Natural killer cell treated with Interleukin-12 subunit alpha and Interleukin-12 subunit beta and Interleukin-15 and Interleukin-18, amount 100 ng/mL, for 72 hours (primary cell): Measurements from ENCODE around the gene DHRS7B. TPM values are rescaled to one million over a fixed set of nuclear protein-coding genes. Genes with fewer than 3 reads are reported as not detected.
"Not testable (repeated sequence)": the region's sequence is repeated elsewhere in the genome, so short reads cannot be mapped to it uniquely, and the experiment has no call there.

Experiments used
- ATAC-seq, 2 donors: fragments of 150-1000 bp; cut with Tn5 transposase in 1 of 2; sonication (Bioruptor Pico), chemical (Tn5 transposase) in 1 of 2; 2 replicates each; pipeline ENCODE4 v1.10.0; 2021
- DNase-seq: peaks from one replicate; pipeline ENCODE4 v3.0.0; 2022; ENCODE audit warnings: low spot score
- H3K27ac Mint-ChIP-seq, 2 donors: 1 replicate in 1 of 2; 2 replicates in 1 of 2; pipeline ENCODE4 v1.8.0; 2022; ENCODE audit warnings: mixed read lengths in 2 of 2, mild to moderate bottlenecking in 1 of 2, moderate library complexity in 1 of 2
- H3K27me3 Mint-ChIP-seq, 2 donors: 1 replicate in 1 of 2; 2 replicates in 1 of 2; pipeline ENCODE4 v1.8.0; 2022; ENCODE audit warnings: mixed read lengths in 2 of 2
- H3K36me3 Mint-ChIP-seq: one replicate; pipeline ENCODE4 v1.8.0; 2022; ENCODE audit warnings: mixed read lengths
- H3K4me1 Mint-ChIP-seq, 2 donors: 1 replicate in 1 of 2; 2 replicates in 1 of 2; pipeline ENCODE4 v1.8.0; 2022; ENCODE audit warnings: low read depth in 2 of 2, mixed read lengths in 2 of 2, mild to moderate bottlenecking in 1 of 2
- H3K4me3 Mint-ChIP-seq: one replicate; pipeline ENCODE4 v1.8.0; 2022; ENCODE audit warnings: mixed read lengths
- H3K9me3 Mint-ChIP-seq: 2 replicates; pipeline ENCODE4 v1.8.0; 2022; ENCODE audit warnings: mixed read lengths
- total RNA-seq, 2 donors: library from RNA; stranded (reverse); gene quantifications; one replicate each; pipeline ENCODE4 v1.2.3, GENCODE V29; 2022

The DHRS7B gene
- total RNA-seq, 2 donors from 2014 or later, result 22.2 to 23.8 TPM

GRCh38 chr17:21217346-21217745 lies 90.6 kb downstream of the DHRS7B start:
- Mint-ChIP-seq H3K36me3 (peaks cover 5% of the 10 kb centered on the region), H3K4me1 (peaks cover 28 to 32% of the 10 kb centered on the region in 2 donors), H3K9me3 (no peaks in the 10 kb centered on the region), H3K4me3 (no peak overlapping the region), H3K27ac (no peak overlapping the region), H3K27me3 (no peaks in the 10 kb centered on the region)
- ATAC-seq, result no peak
- DNase-seq, result no peak

- no peak overlapping the region for H3K4me3 Mint-ChIP-seq
- H3K36me3 Mint-ChIP-seq, result no peaks in the 10 kb centered on the region
- DNase-seq (no peak), ATAC-seq (no peak)
- peaks cover 21 to 25% of the 10 kb centered on the region in 2 donors for H3K4me1 Mint-ChIP-seq
- no peaks in the 10 kb centered on the region for H3K27me3 Mint-ChIP-seq
- H3K27ac Mint-ChIP-seq, result no peak overlapping the region
- no peaks in the 10 kb centered on the region for H3K9me3 Mint-ChIP-seq
Measured at GRCh38 chr17:21218101-21218500, 91.3 kb downstream of the DHRS7B start.

GRCh38 chr17:21218831-21219380 lies 92.1 kb downstream of the DHRS7B start:
- no peaks in the 10 kb centered on the region for H3K27me3 Mint-ChIP-seq
- DNase-seq (no peak), ATAC-seq (no peak)
- peaks cover 16 to 21% of the 10 kb centered on the region in 2 donors for H3K4me1 Mint-ChIP-seq
- no peaks in the 10 kb centered on the region for H3K9me3 Mint-ChIP-seq
- no peak overlapping the region for H3K4me3 Mint-ChIP-seq
- no peaks in the 10 kb centered on the region for H3K36me3 Mint-ChIP-seq
- H3K27ac Mint-ChIP-seq, result no peak overlapping the region

GRCh38 chr17:21223086-21223485 lies 96.3 kb downstream of the DHRS7B start:
- no peaks in the 10 kb centered on the region for H3K9me3 Mint-ChIP-seq
- no peaks in the 10 kb centered on the region for H3K36me3 Mint-ChIP-seq
- H3K4me3 Mint-ChIP-seq, result no peak overlapping the region
- ATAC-seq (no peak), DNase-seq (no peak)
- no peaks in the 10 kb centered on the region for H3K27me3 Mint-ChIP-seq
- no peaks in the 10 kb centered on the region for H3K4me1 Mint-ChIP-seq
- no peak overlapping the region for H3K27ac Mint-ChIP-seq

GRCh38 chr17:21227277-21227676 lies 100.5 kb downstream of the DHRS7B start:
- H3K36me3 Mint-ChIP-seq, H3K4me3 Mint-ChIP-seq, DNase-seq, ATAC-seq, H3K9me3 Mint-ChIP-seq, H3K27me3 Mint-ChIP-seq, H3K4me1 Mint-ChIP-seq, H3K27ac Mint-ChIP-seq: not testable (repeated sequence)

- H3K36me3 Mint-ChIP-seq, result peaks cover 6% of the 10 kb centered on the region
- no peaks in the 10 kb centered on the region for H3K4me1 Mint-ChIP-seq
- no peak overlapping the region for H3K27ac Mint-ChIP-seq
- ATAC-seq (peak in 1 of 2 donors; percentile 36), DNase-seq (no peak)
- no peaks in the 10 kb centered on the region for H3K27me3 Mint-ChIP-seq
- peaks cover 6% of the 10 kb centered on the region for H3K9me3 Mint-ChIP-seq
- no peak overlapping the region for H3K4me3 Mint-ChIP-seq
Measured at GRCh38 chr17:21228111-21228510, 101.3 kb downstream of the DHRS7B start.

- Mint-ChIP-seq H3K36me3 (peaks cover 6% of the 10 kb centered on the region), H3K9me3 (peaks cover 6% of the 10 kb centered on the region), H3K4me3 (no peak overlapping the region), H3K27ac (no peak overlapping the region), H3K4me1 (no peaks in the 10 kb centered on the region), H3K27me3 (no peaks in the 10 kb centered on the region)
- no peak for ATAC-seq
- no peak for DNase-seq
Measured at GRCh38 chr17:21228845-21229244, 102.1 kb downstream of the DHRS7B start.

GRCh38 chr17:21231533-21231932 lies 104.8 kb downstream of the DHRS7B start:
- no peak overlapping the region for H3K4me3 Mint-ChIP-seq
- peaks cover 6% of the 10 kb centered on the region for H3K36me3 Mint-ChIP-seq
- DNase-seq, result no peak
- ATAC-seq, result no peak
- peaks cover 6% of the 10 kb centered on the region for H3K9me3 Mint-ChIP-seq
- no peak overlapping the region for H3K27ac Mint-ChIP-seq
- H3K27me3 Mint-ChIP-seq, result no peaks in the 10 kb centered on the region
- H3K4me1 Mint-ChIP-seq, result no peaks in the 10 kb centered on the region

- ATAC-seq, result no peak
- no peak for DNase-seq
- H3K4me1 Mint-ChIP-seq, result no peaks in the 10 kb centered on the region
- no peaks in the 10 kb centered on the region for H3K27me3 Mint-ChIP-seq
- no peak overlapping the region for H3K27ac Mint-ChIP-seq
- peaks cover 6% of the 10 kb centered on the region for H3K9me3 Mint-ChIP-seq
- peaks cover 6% of the 10 kb centered on the region for H3K36me3 Mint-ChIP-seq
- no peak overlapping the region for H3K4me3 Mint-ChIP-seq
Measured at GRCh38 chr17:21232033-21232749, 105.4 kb downstream of the DHRS7B start.

- peaks cover 0 to 5% of the 10 kb centered on the region in 2 donors for H3K4me1 Mint-ChIP-seq
- no peak for DNase-seq
- peaks cover 6% of the 10 kb centered on the region for H3K36me3 Mint-ChIP-seq
- peaks cover 6% of the 10 kb centered on the region for H3K9me3 Mint-ChIP-seq
- no peak overlapping the region for H3K4me3 Mint-ChIP-seq
- H3K27ac Mint-ChIP-seq, result no peak overlapping the region
- ATAC-seq, result no peak
- H3K27me3 Mint-ChIP-seq, result no peaks in the 10 kb centered on the region
Measured at GRCh38 chr17:21233581-21234347, 107.0 kb downstream of the DHRS7B start.

GRCh38 chr17:21235921-21236320 lies 109.2 kb downstream of the DHRS7B start:
- Mint-ChIP-seq H3K27ac (no peak overlapping the region), H3K9me3 (peaks cover 6% of the 10 kb centered on the region), H3K27me3 (no peaks in the 10 kb centered on the region), H3K4me1 (peaks cover 0 to 5% of the 10 kb centered on the region in 2 donors), H3K36me3 (peaks cover 6% of the 10 kb centered on the region), H3K4me3 (no peak overlapping the region)
- ATAC-seq (peak in 1 of 2 donors; percentile 37), DNase-seq (no peak)

GRCh38 chr17:21239680-21240368 lies 113.1 kb downstream of the DHRS7B start:
- no peaks in the 10 kb centered on the region for H3K36me3 Mint-ChIP-seq
- no peak for DNase-seq
- no peaks in the 10 kb centered on the region for H3K27me3 Mint-ChIP-seq
- peaks cover 0 to 5% of the 10 kb centered on the region in 2 donors for H3K4me1 Mint-ChIP-seq
- no peak for ATAC-seq
- no peak overlapping the region for H3K4me3 Mint-ChIP-seq
- no peak overlapping the region for H3K27ac Mint-ChIP-seq
- no peaks in the 10 kb centered on the region for H3K9me3 Mint-ChIP-seq

- ATAC-seq, result no peak
- peaks cover 0 to 5% of the 10 kb centered on the region in 2 donors for H3K4me1 Mint-ChIP-seq
Measured at GRCh38 chr17:21240369-21241055, 113.7 kb downstream of the DHRS7B start.

More at GRCh38 chr17:21240369-21241055, 113.7 kb downstream of the DHRS7B start:
- no peaks in the 10 kb centered on the region for H3K27me3 Mint-ChIP-seq
- H3K36me3 Mint-ChIP-seq, result no peaks in the 10 kb centered on the region
- no peak overlapping the region for H3K4me3 Mint-ChIP-seq
- no peaks in the 10 kb centered on the region for H3K9me3 Mint-ChIP-seq
- no peak overlapping the region for H3K27ac Mint-ChIP-seq
- DNase-seq, result no peak
